SK-N-SH treated with all-trans-retinoic acid at 6 μM for 48 hours (cell line): ENCODE results near the gene PTH1R.
A peak's percentile ranks its signal among the peaks of the same experiment; 100 is the strongest.

Source experiments
- ATAC-seq: fragments of 200-7000 bp; cut with Tn5 transposase; 3 replicates; pipeline ENCODE4 v1.9.1; 2020; ENCODE audit warnings: mild to moderate bottlenecking, moderate library complexity
- ARNTL ChIP-seq: fragments of 450-650 bp; formaldehyde crosslinking; IDR thresholded peaks from 2 replicates; pipeline ENCODE4 v1.5.0; 2020; ENCODE audit warnings: low read depth, mild to moderate bottlenecking, moderate library complexity, borderline replicate concordance
- CSDC2 ChIP-seq: fragments of 250-450 bp; sonication (Bioruptor Pico); IDR thresholded peaks from 2 replicates; pipeline ENCODE4 v1.5.0; 2020; ENCODE audit warnings: mild to moderate bottlenecking, moderate library complexity
- ESRRG ChIP-seq: fragments of 250-450 bp; sonication (Bioruptor Pico); IDR thresholded peaks from 2 replicates; pipeline ENCODE4 v1.6.1; 2021; ENCODE audit warnings: mild to moderate bottlenecking
- GLIS3 ChIP-seq: fragments of 250-450 bp; sonication (Bioruptor Pico); IDR thresholded peaks from 2 replicates; pipeline ENCODE4 v1.5.0; 2020; ENCODE audit warnings: mild to moderate bottlenecking, moderate library complexity
- ISL1 ChIP-seq: fragments of 250-450 bp; sonication (Bioruptor Pico); IDR thresholded peaks from 2 replicates; pipeline ENCODE4 v2.1.2; 2022; ENCODE audit warnings: mild to moderate bottlenecking, moderate library complexity
- PPARA ChIP-seq: fragments of 250-450 bp; sonication (Bioruptor Pico); IDR thresholded peaks from 2 replicates; pipeline ENCODE4 v1.5.0; 2020; ENCODE audit warnings: mild to moderate bottlenecking, borderline replicate concordance
- SNAI2 ChIP-seq: fragments of 250-450 bp; sonication (Bioruptor Pico); IDR thresholded peaks from 2 replicates; pipeline ENCODE4 v1.5.0; 2020; ENCODE audit warnings: mild to moderate bottlenecking, moderate library complexity
- TCF4 ChIP-seq: fragments of 250-450 bp; sonication (Bioruptor Pico); IDR thresholded peaks from 2 replicates; pipeline ENCODE4 v1.8.0; 2021; ENCODE audit warnings: mild to moderate bottlenecking, moderate library complexity, borderline replicate concordance
- TOX ChIP-seq: fragments of 250-450 bp; sonication (Bioruptor Pico); IDR thresholded peaks from 2 replicates; pipeline ENCODE4 v1.8.0; 2021; ENCODE audit warnings: mild to moderate bottlenecking, moderate library complexity, borderline replicate concordance
- ZC3H10 ChIP-seq: fragments of 250-450 bp; sonication (Bioruptor Pico); IDR thresholded peaks from 2 replicates; pipeline ENCODE4 v1.5.1; 2021; ENCODE audit warnings: mild to moderate bottlenecking, moderate library complexity
- ZFP3 ChIP-seq: fragments of 250-450 bp; sonication (Bioruptor Pico); IDR thresholded peaks from 2 replicates; pipeline ENCODE4 v1.5.0; 2020; ENCODE audit warnings: mild to moderate bottlenecking, moderate library complexity
- ZFP30 ChIP-seq: fragments of 450-650 bp; formaldehyde crosslinking; IDR thresholded peaks from 2 replicates; pipeline ENCODE4 v1.5.0; 2022; ENCODE audit warnings: mild to moderate bottlenecking, moderate library complexity
- ZNF565 ChIP-seq: fragments of 450-650 bp; formaldehyde crosslinking; conservative IDR thresholded peaks from 2 replicates; pipeline ENCODE4 v1.5.0; 2020; ENCODE audit warnings: low read depth, mild to moderate bottlenecking, moderate library complexity
- TF ChIP-seq, protein P1 (sequence below): fragments of 250-450 bp; sonication (Bioruptor Pico); IDR thresholded peaks from 2 replicates; pipeline ENCODE4 v1.8.0; 2020; ENCODE audit warnings: mild to moderate bottlenecking, moderate library complexity, borderline replicate concordance
- TF ChIP-seq, protein P2 (sequence below): fragments of 250-450 bp; sonication (Bioruptor Pico); IDR thresholded peaks from 2 replicates; pipeline ENCODE4 v1.5.0; 2020; ENCODE audit warnings: mild to moderate bottlenecking, moderate library complexity
- TF ChIP-seq, protein P3 (sequence below): fragments of 250-450 bp; sonication (Bioruptor Pico); IDR thresholded peaks from 2 replicates; pipeline ENCODE4 v1.5.1; 2020; ENCODE audit warnings: low read depth, mild to moderate bottlenecking, moderate library complexity
- TF ChIP-seq, protein P4 (sequence below): fragments of 250-450 bp; sonication (Bioruptor Pico); IDR thresholded peaks from 2 replicates; pipeline ENCODE4 v1.8.0; 2021; ENCODE audit warnings: low read depth, mild to moderate bottlenecking, moderate library complexity, borderline replicate concordance
- TF ChIP-seq, protein P5 (sequence below): fragments of 250-450 bp; sonication (Bioruptor Pico); IDR thresholded peaks from 2 replicates; pipeline ENCODE4 v1.5.1; 2021; ENCODE audit warnings: mild to moderate bottlenecking, moderate library complexity

The PTH1R gene

DNA sequence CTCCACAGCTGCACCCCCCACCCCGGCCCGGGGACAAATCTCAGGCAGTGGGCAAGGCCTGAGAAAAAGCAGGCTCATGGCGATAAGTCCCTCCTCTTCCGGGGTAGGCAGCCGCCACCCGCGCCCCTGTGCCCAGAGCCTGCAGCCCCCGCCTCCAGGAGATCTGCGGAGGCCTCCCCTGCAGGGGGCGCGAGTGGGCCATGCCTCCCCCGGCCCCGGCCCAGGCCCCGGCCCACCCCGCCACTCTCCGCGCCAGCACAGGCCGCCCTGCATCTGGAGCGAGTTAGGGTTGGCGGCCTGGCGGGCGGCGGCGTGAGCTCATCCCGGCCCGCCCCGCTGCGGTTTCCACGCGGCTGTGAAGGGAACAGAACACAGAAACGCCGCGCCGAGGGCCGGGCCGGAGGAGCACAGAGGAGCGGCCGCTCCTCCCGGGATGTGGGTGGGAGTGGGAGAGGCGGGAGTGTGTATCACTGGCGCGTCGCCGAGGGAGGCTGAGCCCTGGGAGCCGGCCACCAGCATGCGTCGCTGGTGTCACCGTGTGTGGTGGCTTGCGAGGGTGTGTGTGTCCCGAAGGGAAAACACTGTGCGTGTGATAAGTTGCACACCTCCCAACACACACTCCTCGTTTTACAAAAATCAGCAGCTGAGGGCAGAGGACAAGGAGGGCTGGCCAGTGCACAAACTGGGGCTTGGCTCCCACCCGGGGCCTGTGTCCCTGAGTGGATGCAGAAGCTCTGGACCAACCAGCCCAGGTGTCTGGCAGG lies 31.5 kb upstream of the PTH1R start:
- ATAC-seq, result peak; percentile 92
- no peak for TF ChIP-seq ISL1 (CRISPR knock-in tag)
- TF ChIP-seq, protein P1, sequence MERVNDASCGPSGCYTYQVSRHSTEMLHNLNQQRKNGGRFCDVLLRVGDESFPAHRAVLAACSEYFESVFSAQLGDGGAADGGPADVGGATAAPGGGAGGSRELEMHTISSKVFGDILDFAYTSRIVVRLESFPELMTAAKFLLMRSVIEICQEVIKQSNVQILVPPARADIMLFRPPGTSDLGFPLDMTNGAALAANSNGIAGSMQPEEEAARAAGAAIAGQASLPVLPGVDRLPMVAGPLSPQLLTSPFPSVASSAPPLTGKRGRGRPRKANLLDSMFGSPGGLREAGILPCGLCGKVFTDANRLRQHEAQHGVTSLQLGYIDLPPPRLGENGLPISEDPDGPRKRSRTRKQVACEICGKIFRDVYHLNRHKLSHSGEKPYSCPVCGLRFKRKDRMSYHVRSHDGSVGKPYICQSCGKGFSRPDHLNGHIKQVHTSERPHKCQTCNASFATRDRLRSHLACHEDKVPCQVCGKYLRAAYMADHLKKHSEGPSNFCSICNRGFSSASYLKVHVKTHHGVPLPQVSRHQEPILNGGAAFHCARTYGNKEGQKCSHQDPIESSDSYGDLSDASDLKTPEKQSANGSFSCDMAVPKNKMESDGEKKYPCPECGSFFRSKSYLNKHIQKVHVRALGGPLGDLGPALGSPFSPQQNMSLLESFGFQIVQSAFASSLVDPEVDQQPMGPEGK, result peak; percentile 76; the same call in 1 of the 2 replicates
- TF ChIP-seq, protein P2, sequence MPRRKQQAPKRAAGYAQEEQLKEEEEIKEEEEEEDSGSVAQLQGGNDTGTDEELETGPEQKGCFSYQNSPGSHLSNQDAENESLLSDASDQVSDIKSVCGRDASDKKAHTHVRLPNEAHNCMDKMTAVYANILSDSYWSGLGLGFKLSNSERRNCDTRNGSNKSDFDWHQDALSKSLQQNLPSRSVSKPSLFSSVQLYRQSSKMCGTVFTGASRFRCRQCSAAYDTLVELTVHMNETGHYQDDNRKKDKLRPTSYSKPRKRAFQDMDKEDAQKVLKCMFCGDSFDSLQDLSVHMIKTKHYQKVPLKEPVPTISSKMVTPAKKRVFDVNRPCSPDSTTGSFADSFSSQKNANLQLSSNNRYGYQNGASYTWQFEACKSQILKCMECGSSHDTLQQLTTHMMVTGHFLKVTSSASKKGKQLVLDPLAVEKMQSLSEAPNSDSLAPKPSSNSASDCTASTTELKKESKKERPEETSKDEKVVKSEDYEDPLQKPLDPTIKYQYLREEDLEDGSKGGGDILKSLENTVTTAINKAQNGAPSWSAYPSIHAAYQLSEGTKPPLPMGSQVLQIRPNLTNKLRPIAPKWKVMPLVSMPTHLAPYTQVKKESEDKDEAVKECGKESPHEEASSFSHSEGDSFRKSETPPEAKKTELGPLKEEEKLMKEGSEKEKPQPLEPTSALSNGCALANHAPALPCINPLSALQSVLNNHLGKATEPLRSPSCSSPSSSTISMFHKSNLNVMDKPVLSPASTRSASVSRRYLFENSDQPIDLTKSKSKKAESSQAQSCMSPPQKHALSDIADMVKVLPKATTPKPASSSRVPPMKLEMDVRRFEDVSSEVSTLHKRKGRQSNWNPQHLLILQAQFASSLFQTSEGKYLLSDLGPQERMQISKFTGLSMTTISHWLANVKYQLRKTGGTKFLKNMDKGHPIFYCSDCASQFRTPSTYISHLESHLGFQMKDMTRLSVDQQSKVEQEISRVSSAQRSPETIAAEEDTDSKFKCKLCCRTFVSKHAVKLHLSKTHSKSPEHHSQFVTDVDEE, result peak; percentile 70; the same call in 1 of the 2 replicates
- TF ChIP-seq, all 23 proteins: peak for 2

DNA sequence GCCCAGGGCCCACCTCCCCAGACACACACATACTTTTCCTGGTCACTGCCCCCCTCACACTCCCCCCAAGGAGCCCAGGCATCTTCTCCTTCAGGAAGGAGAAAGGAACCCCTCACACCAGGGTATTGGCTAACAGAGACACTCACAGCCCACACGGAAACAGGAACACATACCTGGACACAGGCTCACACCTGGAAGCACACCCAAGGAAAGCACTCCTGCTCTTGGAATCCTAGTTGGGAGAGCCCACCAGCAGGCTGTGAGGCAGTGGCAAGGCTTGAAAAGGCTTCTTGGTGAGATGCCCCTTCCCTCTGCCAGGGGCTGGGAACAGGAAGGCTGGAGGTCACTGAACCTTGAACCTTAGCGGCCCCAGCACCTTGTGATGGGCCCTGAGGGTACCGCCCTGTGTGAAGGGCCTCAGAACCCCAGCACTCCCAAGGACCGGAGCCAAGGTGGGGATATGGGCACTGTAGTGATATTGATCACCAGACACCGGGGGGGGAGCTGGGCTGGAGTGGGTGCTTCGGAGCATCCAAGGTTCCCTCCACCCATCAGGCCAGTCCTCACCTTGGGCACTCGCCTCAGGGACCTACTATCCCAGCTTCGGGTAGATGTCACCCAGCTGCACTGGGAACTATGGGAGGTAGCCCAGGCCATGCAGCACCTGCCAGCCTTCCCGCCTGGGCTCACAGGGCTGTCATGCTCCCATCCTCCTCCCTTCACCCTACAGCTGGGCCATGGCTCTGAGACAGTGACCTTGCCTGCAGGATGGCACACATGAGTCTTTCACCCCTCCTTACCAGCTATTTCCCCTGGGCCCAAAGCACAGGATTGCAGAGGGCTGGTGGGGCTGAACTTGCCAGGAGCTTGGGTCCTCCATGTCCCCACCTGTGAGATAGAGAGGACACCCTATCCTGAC lies 30.6 kb upstream of the PTH1R start:
- TF ChIP-seq ZNF565 (no peak), GLIS3 (CRISPR knock-in tag) (no peak), ZFP3 (CRISPR knock-in tag) (no peak), ZC3H10 (CRISPR knock-in tag) (no peak), PPARA (CRISPR knock-in tag) (no peak), ISL1 (CRISPR knock-in tag) (no peak), ZFP30 (CRISPR knock-in tag) (no peak), TOX (CRISPR knock-in tag) (no peak), CSDC2 (no peak), TCF4 (CRISPR knock-in tag) (no peak), SNAI2 (no peak), ARNTL (no peak), ESRRG (CRISPR knock-in tag) (no peak)
- TF ChIP-seq, protein P3, sequence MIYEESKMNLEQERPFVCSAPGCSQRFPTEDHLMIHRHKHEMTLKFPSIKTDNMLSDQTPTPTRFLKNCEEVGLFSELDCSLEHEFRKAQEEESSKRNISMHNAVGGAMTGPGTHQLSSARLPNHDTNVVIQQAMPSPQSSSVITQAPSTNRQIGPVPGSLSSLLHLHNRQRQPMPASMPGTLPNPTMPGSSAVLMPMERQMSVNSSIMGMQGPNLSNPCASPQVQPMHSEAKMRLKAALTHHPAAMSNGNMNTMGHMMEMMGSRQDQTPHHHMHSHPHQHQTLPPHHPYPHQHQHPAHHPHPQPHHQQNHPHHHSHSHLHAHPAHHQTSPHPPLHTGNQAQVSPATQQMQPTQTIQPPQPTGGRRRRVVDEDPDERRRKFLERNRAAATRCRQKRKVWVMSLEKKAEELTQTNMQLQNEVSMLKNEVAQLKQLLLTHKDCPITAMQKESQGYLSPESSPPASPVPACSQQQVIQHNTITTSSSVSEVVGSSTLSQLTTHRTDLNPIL (CRISPR knock-in tag), result no peak
- TF ChIP-seq, protein P4, sequence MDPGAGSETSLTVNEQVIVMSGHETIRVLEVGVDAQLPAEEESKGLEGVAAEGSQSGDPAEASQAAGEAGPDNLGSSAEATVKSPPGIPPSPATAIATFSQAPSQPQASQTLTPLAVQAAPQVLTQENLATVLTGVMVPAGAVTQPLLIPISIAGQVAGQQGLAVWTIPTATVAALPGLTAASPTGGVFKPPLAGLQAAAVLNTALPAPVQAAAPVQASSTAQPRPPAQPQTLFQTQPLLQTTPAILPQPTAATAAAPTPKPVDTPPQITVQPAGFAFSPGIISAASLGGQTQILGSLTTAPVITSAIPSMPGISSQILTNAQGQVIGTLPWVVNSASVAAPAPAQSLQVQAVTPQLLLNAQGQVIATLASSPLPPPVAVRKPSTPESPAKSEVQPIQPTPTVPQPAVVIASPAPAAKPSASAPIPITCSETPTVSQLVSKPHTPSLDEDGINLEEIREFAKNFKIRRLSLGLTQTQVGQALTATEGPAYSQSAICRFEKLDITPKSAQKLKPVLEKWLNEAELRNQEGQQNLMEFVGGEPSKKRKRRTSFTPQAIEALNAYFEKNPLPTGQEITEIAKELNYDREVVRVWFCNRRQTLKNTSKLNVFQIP (CRISPR knock-in tag), result no peak
- TF ChIP-seq, protein P2, result no peak
- TF ChIP-seq, protein P5, sequence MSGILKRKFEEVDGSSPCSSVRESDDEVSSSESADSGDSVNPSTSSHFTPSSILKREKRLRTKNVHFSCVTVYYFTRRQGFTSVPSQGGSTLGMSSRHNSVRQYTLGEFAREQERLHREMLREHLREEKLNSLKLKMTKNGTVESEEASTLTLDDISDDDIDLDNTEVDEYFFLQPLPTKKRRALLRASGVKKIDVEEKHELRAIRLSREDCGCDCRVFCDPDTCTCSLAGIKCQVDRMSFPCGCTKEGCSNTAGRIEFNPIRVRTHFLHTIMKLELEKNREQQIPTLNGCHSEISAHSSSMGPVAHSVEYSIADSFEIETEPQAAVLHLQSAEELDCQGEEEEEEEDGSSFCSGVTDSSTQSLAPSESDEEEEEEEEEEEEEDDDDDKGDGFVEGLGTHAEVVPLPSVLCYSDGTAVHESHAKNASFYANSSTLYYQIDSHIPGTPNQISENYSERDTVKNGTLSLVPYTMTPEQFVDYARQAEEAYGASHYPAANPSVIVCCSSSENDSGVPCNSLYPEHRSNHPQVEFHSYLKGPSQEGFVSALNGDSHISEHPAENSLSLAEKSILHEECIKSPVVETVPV, result no peak
- TF ChIP-seq, protein P1, result no peak
- TF ChIP-seq, all 23 proteins: peak for 0
- no peak for ATAC-seq
